Measurements from ENCODE around the gene SCP2. TPM values are rescaled to one million over a fixed set of nuclear protein-coding genes. Genes with fewer than 3 reads are reported as not detected.

Gene SCP2
- total RNA-seq, 1 experiment from 2014 or later = 56.4 TPM

DNA sequence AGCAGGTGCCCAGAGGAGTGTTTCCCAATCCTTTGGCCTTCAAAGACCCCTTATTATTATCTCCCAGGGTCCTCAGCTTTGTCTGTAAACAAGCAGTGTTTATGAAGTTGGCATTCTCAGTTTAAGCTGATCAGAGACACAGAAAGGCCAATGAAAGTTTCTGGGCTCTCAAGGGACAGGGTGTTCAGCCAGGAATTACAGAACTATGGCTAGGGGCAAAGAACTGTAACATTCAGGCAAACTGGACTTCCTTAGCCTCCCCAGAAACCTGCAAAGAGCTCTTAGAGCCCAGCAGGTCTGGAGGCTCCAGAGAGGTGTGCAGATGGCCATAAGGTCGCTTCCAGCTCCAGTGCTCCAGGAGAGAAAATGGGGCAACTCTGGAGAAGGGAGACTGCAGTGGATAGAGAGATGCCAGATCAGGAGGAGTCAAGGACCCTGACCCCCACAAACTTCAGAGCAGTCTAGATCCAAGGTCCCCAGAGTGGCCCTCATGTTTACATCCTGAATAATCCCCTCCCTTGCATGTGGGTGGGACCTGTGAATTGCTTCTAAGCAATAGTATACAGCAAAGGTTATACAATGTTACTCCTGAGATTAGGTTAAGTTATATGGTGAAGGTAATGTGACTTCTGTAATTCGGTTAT is 11.7 kb upstream of the SCP2 start (continued):
- no peak for TF ChIP-seq ZNF281 (CRISPR knock-in tag; IDR thresholded peaks at IDR 0.05)
- TF ChIP-seq, protein P1, sequence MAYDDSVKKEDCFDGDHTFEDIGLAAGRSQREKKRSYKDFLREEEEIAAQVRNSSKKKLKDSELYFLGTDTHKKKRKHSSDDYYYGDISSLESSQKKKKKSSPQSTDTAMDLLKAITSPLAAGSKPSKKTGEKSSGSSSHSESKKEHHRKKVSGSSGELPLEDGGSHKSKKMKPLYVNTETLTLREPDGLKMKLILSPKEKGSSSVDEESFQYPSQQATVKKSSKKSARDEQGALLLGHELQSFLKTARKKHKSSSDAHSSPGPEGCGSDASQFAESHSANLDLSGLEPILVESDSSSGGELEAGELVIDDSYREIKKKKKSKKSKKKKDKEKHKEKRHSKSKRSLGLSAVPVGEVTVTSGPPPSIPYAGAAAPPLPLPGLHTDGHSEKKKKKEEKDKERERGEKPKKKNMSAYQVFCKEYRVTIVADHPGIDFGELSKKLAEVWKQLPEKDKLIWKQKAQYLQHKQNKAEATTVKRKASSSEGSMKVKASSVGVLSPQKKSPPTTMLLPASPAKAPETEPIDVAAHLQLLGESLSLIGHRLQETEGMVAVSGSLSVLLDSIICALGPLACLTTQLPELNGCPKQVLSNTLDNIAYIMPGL (CRISPR knock-in tag; IDR thresholded peaks at IDR 0.05) = no peak
- no peak for TF ChIP-seq SP1 (CRISPR knock-in tag; conservative IDR thresholded peaks at IDR 0.05)
- TF ChIP-seq ZNF138 (CRISPR knock-in tag; conservative IDR thresholded peaks at IDR 0.05) = no peak
- TF ChIP-seq MYBL2 (CRISPR knock-in tag; IDR thresholded peaks at IDR 0.05) = no peak
- TF ChIP-seq IRF2 (CRISPR knock-in tag; IDR thresholded peaks at IDR 0.05; ENCODE audit: borderline replicate concordance, low read depth) = no peak
- TF ChIP-seq, protein P2, sequence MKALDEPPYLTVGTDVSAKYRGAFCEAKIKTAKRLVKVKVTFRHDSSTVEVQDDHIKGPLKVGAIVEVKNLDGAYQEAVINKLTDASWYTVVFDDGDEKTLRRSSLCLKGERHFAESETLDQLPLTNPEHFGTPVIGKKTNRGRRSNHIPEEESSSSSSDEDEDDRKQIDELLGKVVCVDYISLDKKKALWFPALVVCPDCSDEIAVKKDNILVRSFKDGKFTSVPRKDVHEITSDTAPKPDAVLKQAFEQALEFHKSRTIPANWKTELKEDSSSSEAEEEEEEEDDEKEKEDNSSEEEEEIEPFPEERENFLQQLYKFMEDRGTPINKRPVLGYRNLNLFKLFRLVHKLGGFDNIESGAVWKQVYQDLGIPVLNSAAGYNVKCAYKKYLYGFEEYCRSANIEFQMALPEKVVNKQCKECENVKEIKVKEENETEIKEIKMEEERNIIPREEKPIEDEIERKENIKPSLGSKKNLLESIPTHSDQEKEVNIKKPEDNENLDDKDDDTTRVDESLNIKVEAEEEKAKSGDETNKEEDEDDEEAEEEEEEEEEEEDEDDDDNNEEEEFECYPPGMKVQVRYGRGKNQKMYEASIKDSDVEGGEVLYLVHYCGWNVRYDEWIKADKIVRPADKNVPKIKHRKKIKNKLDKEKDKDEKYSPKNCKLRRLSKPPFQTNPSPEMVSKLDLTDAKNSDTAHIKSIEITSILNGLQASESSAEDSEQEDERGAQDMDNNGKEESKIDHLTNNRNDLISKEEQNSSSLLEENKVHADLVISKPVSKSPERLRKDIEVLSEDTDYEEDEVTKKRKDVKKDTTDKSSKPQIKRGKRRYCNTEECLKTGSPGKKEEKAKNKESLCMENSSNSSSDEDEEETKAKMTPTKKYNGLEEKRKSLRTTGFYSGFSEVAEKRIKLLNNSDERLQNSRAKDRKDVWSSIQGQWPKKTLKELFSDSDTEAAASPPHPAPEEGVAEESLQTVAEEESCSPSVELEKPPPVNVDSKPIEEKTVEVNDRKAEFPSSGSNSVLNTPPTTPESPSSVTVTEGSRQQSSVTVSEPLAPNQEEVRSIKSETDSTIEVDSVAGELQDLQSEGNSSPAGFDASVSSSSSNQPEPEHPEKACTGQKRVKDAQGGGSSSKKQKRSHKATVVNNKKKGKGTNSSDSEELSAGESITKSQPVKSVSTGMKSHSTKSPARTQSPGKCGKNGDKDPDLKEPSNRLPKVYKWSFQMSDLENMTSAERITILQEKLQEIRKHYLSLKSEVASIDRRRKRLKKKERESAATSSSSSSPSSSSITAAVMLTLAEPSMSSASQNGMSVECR (CRISPR knock-in tag; IDR thresholded peaks at IDR 0.05; ENCODE audit: borderline replicate concordance) = no peak
- TF ChIP-seq MAX (CRISPR knock-in tag; IDR thresholded peaks at IDR 0.05) = no peak
- TF ChIP-seq HMGA2 (CRISPR knock-in tag; IDR thresholded peaks at IDR 0.05) = no peak

DNA sequence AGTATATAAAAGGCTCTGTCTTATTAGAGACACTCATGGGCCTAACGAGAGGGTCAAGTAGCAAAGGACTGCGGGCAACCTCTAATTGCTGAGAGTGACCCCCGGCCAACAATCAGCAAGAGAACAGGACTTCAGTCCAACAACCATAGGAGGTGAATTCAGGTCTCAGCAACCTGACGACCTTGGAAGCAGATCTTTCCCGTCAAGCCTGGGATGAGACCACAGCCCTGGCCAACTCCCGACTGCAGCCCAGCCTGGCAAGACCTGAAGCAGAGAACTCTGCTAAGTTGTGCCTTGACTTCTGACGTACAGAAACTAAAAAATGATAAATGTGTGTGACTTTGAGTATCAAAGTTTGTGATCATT is 11.2 kb upstream of the SCP2 start:
- POLR2A ChIA-PET = no interaction called here
- H3K27ac Mint-ChIP-seq = no peak overlapping the region
- no peak for ATAC-seq
- H3K9me3 Mint-ChIP-seq = peaks cover 10% of the 10 kb centered on the region
- DNase-seq (ENCODE audit: low spot score) = no peak
- 0 out of 2 replicates have a peak, but pooled peaks cover 5% of the 10 kb centered on the region for H3K4me1 Mint-ChIP-seq
- H3K27me3 Mint-ChIP-seq (ENCODE audit: low read depth) = peaks cover 20% of the 10 kb centered on the region
- H3K36me3 Mint-ChIP-seq = peaks cover 5% of the 10 kb centered on the region; the same call in 1 of the 2 replicates
- H3K4me3 Mint-ChIP-seq = no peak overlapping the region
- CTCF ChIA-PET = no interaction called here
- TF ChIP-seq, protein P2 (CRISPR knock-in tag; IDR thresholded peaks at IDR 0.05; ENCODE audit: borderline replicate concordance) = no peak
- TF ChIP-seq, protein P3, sequence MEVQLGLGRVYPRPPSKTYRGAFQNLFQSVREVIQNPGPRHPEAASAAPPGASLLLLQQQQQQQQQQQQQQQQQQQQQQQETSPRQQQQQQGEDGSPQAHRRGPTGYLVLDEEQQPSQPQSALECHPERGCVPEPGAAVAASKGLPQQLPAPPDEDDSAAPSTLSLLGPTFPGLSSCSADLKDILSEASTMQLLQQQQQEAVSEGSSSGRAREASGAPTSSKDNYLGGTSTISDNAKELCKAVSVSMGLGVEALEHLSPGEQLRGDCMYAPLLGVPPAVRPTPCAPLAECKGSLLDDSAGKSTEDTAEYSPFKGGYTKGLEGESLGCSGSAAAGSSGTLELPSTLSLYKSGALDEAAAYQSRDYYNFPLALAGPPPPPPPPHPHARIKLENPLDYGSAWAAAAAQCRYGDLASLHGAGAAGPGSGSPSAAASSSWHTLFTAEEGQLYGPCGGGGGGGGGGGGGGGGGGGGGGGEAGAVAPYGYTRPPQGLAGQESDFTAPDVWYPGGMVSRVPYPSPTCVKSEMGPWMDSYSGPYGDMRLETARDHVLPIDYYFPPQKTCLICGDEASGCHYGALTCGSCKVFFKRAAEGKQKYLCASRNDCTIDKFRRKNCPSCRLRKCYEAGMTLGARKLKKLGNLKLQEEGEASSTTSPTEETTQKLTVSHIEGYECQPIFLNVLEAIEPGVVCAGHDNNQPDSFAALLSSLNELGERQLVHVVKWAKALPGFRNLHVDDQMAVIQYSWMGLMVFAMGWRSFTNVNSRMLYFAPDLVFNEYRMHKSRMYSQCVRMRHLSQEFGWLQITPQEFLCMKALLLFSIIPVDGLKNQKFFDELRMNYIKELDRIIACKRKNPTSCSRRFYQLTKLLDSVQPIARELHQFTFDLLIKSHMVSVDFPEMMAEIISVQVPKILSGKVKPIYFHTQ (CRISPR knock-in tag; IDR thresholded peaks at IDR 0.05) = no peak
- TF ChIP-seq FOXK1 (CRISPR knock-in tag; IDR thresholded peaks at IDR 0.05) = no peak
- TF ChIP-seq NFE2L1 (CRISPR knock-in tag; IDR thresholded peaks at IDR 0.05) = no peak
- TF ChIP-seq NR2C2 (CRISPR knock-in tag; IDR thresholded peaks at IDR 0.05) = no peak
- no peak for TF ChIP-seq OVOL2 (CRISPR knock-in tag; IDR thresholded peaks at IDR 0.05; ENCODE audit: borderline replicate concordance)
- no peak for TF ChIP-seq CBFB (CRISPR knock-in tag; IDR thresholded peaks at IDR 0.05; ENCODE audit: low read depth)
- TF ChIP-seq SMAD4 (CRISPR knock-in tag; IDR thresholded peaks at IDR 0.05) = no peak
- TF ChIP-seq, protein P4, sequence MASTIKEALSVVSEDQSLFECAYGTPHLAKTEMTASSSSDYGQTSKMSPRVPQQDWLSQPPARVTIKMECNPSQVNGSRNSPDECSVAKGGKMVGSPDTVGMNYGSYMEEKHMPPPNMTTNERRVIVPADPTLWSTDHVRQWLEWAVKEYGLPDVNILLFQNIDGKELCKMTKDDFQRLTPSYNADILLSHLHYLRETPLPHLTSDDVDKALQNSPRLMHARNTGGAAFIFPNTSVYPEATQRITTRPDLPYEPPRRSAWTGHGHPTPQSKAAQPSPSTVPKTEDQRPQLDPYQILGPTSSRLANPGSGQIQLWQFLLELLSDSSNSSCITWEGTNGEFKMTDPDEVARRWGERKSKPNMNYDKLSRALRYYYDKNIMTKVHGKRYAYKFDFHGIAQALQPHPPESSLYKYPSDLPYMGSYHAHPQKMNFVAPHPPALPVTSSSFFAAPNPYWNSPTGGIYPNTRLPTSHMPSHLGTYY (CRISPR knock-in tag; IDR thresholded peaks at IDR 0.05) = no peak
